PC-3 (cell line): ENCODE measurements around the gene NLRP1. TPM values are rescaled to one million over a fixed set of nuclear protein-coding genes. Genes with fewer than 3 reads are reported as not detected.
A peak's percentile ranks its signal among the peaks of the same experiment; 100 is the strongest.

Experiments
- ATAC-seq: fragments of 200-7000 bp; cut with Tn5 transposase; 2 replicates; pipeline ENCODE4 v1.9.1; 2020; ENCODE audit warnings: mild to moderate bottlenecking, moderate library complexity
- BruUV-seq: library from RNA; stranded (reverse); fragments of 400-500 nt; replicated peaks from 2 replicates; lab custom pipeline; 2021; lab: Mats Ljungman, UMichigan
- CTCF ChIA-PET: fragments of 300-600 bp; sonication (Branson Sonifier 250); formaldehyde crosslinking; loops from one replicate; lab custom pipeline; 2022; ENCODE audit warnings: antibody characterized with exemption; lab: Charles Lee
- POLR2A ChIA-PET: fragments of 300-600 bp; sonication (Branson Sonifier 250); formaldehyde crosslinking; loops from one replicate; lab custom pipeline; 2022; ENCODE audit warnings: antibody characterized with exemption; ENCODE audit not compliant: unreplicated experiment; lab: Charles Lee
- DNase-seq: peaks from one replicate; pipeline ENCODE4 v3.0.0-alpha.2; 2015
- H2AFZ ChIP-seq: fragments of 300-600 bp; sonication (generic); 2 replicates; pipeline ENCODE4 v1.6.0; 2016; ENCODE audit warnings: antibody characterized with exemption, low read length
- H3F3A ChIP-seq: fragments of 300-600 bp; sonication (generic); one replicate; pipeline ENCODE4 v1.6.0; 2017; ENCODE audit warnings: antibody characterized with exemption, low read length, control low read depth, mild to moderate bottlenecking; ENCODE audit not compliant: unreplicated experiment
- H3K27ac ChIP-seq: fragments of 300-600 bp; sonication (generic); 2 replicates; pipeline ENCODE4 v1.5.1; 2016; ENCODE audit warnings: mild to moderate bottlenecking, low read length
- H3K27me3 ChIP-seq: fragments of 300-600 bp; sonication (generic); 2 replicates; pipeline ENCODE4 v1.6.1; 2016; ENCODE audit warnings: low read length, mixed read lengths
- H3K36me3 ChIP-seq: fragments of 300-600 bp; sonication (generic); 2 replicates; pipeline ENCODE4 v1.6.1; 2016; ENCODE audit warnings: low read depth, mixed run types, low read length, mixed read lengths
- H3K4me1 ChIP-seq: fragments of 300-600 bp; sonication (generic); 2 replicates; pipeline ENCODE4 v1.5.1; 2016; ENCODE audit warnings: low read length; ENCODE audit not compliant: insufficient read depth
- H3K4me2 ChIP-seq: fragments of 300-600 bp; sonication (generic); 2 replicates; pipeline ENCODE4 v1.6.0; 2016; ENCODE audit warnings: low read length
- H3K4me3 ChIP-seq: fragments of 300-600 bp; sonication (generic); 2 replicates; pipeline ENCODE4 v1.5.1; 2016; ENCODE audit warnings: mild to moderate bottlenecking, low read length, mixed read lengths
- H3K79me2 ChIP-seq: fragments of 300-600 bp; sonication (generic); 2 replicates; pipeline ENCODE4 v1.6.1; 2017; ENCODE audit warnings: low read length, mixed read lengths
- H3K9ac ChIP-seq: fragments of 300-600 bp; sonication (generic); 2 replicates; pipeline ENCODE4 v1.6.0; 2016; ENCODE audit warnings: mild to moderate bottlenecking, low read length
- H3K9me2 ChIP-seq: fragments of 300-600 bp; sonication (generic); replicated peaks from 2 replicates; pipeline ENCODE4 v1.6.1; 2016; ENCODE audit warnings: mixed run types, low read length, mixed read lengths
- H3K9me3 ChIP-seq: fragments of 300-600 bp; sonication (generic); 2 replicates; pipeline ENCODE4 v1.6.1; 2016; ENCODE audit warnings: low read length, mixed read lengths
- H4K20me1 ChIP-seq: fragments of 300-600 bp; sonication (generic); 2 replicates; pipeline ENCODE4 v1.6.1; 2016; ENCODE audit warnings: low read length, mixed read lengths
- CTCF ChIP-seq: fragments of 300-600 bp; sonication (generic); conservative IDR thresholded peaks from 2 replicates; pipeline ENCODE4 v1.5.1; 2017; ENCODE audit warnings: antibody characterized with exemption, low read depth, mild to moderate bottlenecking, low read length
- EZH2 ChIP-seq: fragments of 300-600 bp; sonication (generic); IDR thresholded peaks from one replicate; pipeline ENCODE4 v1.6.1; 2017; ENCODE audit warnings: antibody characterized with exemption, mild to moderate bottlenecking, low read length; ENCODE audit not compliant: unreplicated experiment
- EZH2phosphoT487 ChIP-seq: fragments of 300-600 bp; sonication (generic); IDR thresholded peaks from 2 replicates; pipeline ENCODE4 v1.6.1; 2018; ENCODE audit warnings: mild to moderate bottlenecking, antibody characterized with exemption, low read length, borderline replicate concordance
- intact Hi-C: fragments of 100-400 bp; cut with micrococcal nuclease; formaldehyde crosslinking; loops from 2 replicates; pipeline ENCODE4 v1.9.0; 2023
- total RNA-seq: library from RNA; depleted of rRNA; stranded (reverse); fragments of >200 nt; gene quantifications from 2 replicates; pipeline ENCODE4 v1.2.3, GENCODE V29; 2014

Gene NLRP1
- total RNA-seq, 1 experiment from 2014 or later = 1.8 TPM

- H3F3A ChIP-seq = no peaks in the 10 kb centered on the region
- peaks cover 13% of the 10 kb centered on the region for H3K4me1 ChIP-seq
- H3K9me2 ChIP-seq = no peaks in the 10 kb centered on the region
- no peaks in the 10 kb centered on the region for H3K9me3 ChIP-seq
- ChIA-PET CTCF (interaction anchor here (0.7 kb wide), 1 partner anchor 227 kb away, joined by 3 read pairs; no protein-coding TSS in a partner anchor), POLR2A (no interaction called here)
- no peaks in the 10 kb centered on the region for H4K20me1 ChIP-seq
- no peaks in the 10 kb centered on the region for H3K36me3 ChIP-seq
- no peaks in the 10 kb centered on the region for H3K79me2 ChIP-seq
- H3K27ac ChIP-seq = peak overlapping the region; percentile 11
- no peak overlapping the region for H3K4me2 ChIP-seq
- TF ChIP-seq EZH2phosphoT487 = no peak
- no peak for TF ChIP-seq EZH2
- no peak for TF ChIP-seq CTCF
- H3K27me3 ChIP-seq = no peaks in the 10 kb centered on the region
- BruUV-seq = no TSS peak
- ATAC-seq (peak; percentile 93), DNase-seq (peak; percentile 85)
- no peak overlapping the region for H2AFZ ChIP-seq
- H3K9ac ChIP-seq = no peak overlapping the region
- H3K4me3 ChIP-seq = no peak overlapping the region
- intact Hi-C loops = no loop called here
Observed at GRCh38 chr17:5526821-5527598, 57.3 kb downstream of the NLRP1 start.

GRCh38 chr17:5523249-5523648 is 61.1 kb downstream of the NLRP1 start:
- Histone ChIP-seq H3K79me2 (no peaks in the 10 kb centered on the region), H3K4me3 (no peak overlapping the region), H3F3A (no peaks in the 10 kb centered on the region), H3K27ac (no peak overlapping the region), H4K20me1 (no peaks in the 10 kb centered on the region), H3K27me3 (no peaks in the 10 kb centered on the region), H3K36me3 (no peaks in the 10 kb centered on the region), H3K9me2 (no peaks in the 10 kb centered on the region), H2AFZ (no peak overlapping the region), H3K4me2 (no peak overlapping the region), H3K9me3 (no peaks in the 10 kb centered on the region), H3K9ac (no peak overlapping the region), H3K4me1 (peaks cover 13% of the 10 kb centered on the region)
- ATAC-seq (no peak), DNase-seq (no peak)
- ChIA-PET POLR2A (no interaction called here), CTCF (no interaction called here)
- TF ChIP-seq CTCF = no peak
- no peak for TF ChIP-seq EZH2phosphoT487
- no TSS peak for BruUV-seq
- intact Hi-C loops = no loop called here

- BruUV-seq = no TSS peak
- ChIA-PET POLR2A (no interaction called here), CTCF (no interaction called here)
- TF ChIP-seq EZH2phosphoT487 (no peak), EZH2 (no peak), CTCF (no peak)
- Histone ChIP-seq H3K79me2 (no peaks in the 10 kb centered on the region), H3K27me3 (no peaks in the 10 kb centered on the region), H2AFZ (no peak overlapping the region), H3F3A (no peaks in the 10 kb centered on the region), H3K4me1 (peaks cover 12% of the 10 kb centered on the region), H3K4me2 (no peak overlapping the region), H3K9ac (no peak overlapping the region), H3K4me3 (no peak overlapping the region), H4K20me1 (no peaks in the 10 kb centered on the region), H3K9me3 (no peaks in the 10 kb centered on the region), H3K27ac (no peak overlapping the region), H3K9me2 (no peaks in the 10 kb centered on the region), H3K36me3 (no peaks in the 10 kb centered on the region)
- no peak for ATAC-seq
- no peak for DNase-seq
- intact Hi-C loops = no loop called here
Observed at GRCh38 chr17:5522476-5522875, 61.8 kb downstream of the NLRP1 start.
